H9 (cell line): ENCODE results near the gene AIG1. TPM values are rescaled to one million over a fixed set of nuclear protein-coding genes. Genes with fewer than 3 reads are reported as not detected.

Source experiments
- DNase-seq: peaks from one replicate; pipeline ENCODE4 v3.0.0-alpha.2; 2017
- H2AFZ ChIP-seq: one replicate; pipeline ENCODE4 v1.6.1; 2013; ENCODE audit warnings: mild to moderate bottlenecking, low read length, control low read depth, moderate library complexity
- H2AK5ac ChIP-seq: 2 replicates; pipeline ENCODE4 v1.6.1; 2013; ENCODE audit warnings: low read length, control low read depth, mixed read lengths; ENCODE audit not compliant: insufficient read length
- H2BK120ac ChIP-seq: one replicate; pipeline ENCODE4 v1.6.1; 2013; ENCODE audit warnings: low read depth, mild to moderate bottlenecking, low read length, control low read depth, inconsistent platforms; ENCODE audit not compliant: poor library complexity, severe bottlenecking
- H2BK12ac ChIP-seq: 2 replicates; pipeline ENCODE4 v1.6.1; 2013; ENCODE audit warnings: low read length, control low read depth, mixed read lengths, low read depth; ENCODE audit not compliant: insufficient read length
- H2BK15ac ChIP-seq: 2 replicates; pipeline ENCODE4 v1.6.1; 2013; ENCODE audit warnings: low read depth, low read length, control low read depth
- H2BK20ac ChIP-seq: one replicate; pipeline ENCODE4 v1.6.1; 2013; ENCODE audit warnings: low read depth, mild to moderate bottlenecking, low read length, control low read depth, inconsistent platforms; ENCODE audit not compliant: poor library complexity, severe bottlenecking
- H2BK5ac ChIP-seq: 2 replicates; pipeline ENCODE4 v1.6.1; 2013; ENCODE audit warnings: low read length, control low read depth, mixed read lengths; ENCODE audit not compliant: insufficient read length
- H3K14ac ChIP-seq: 2 replicates; pipeline ENCODE4 v1.6.1; 2013; ENCODE audit warnings: low read length, control low read depth; ENCODE audit not compliant: insufficient read depth
- H3K18ac ChIP-seq: 2 replicates; pipeline ENCODE4 v1.6.1; 2013; ENCODE audit warnings: low read depth, mild to moderate bottlenecking, mixed read lengths, low read length, control low read depth; ENCODE audit not compliant: insufficient read length
- H3K23ac ChIP-seq: 2 replicates; pipeline ENCODE4 v1.6.1; 2013; ENCODE audit warnings: low read length, control low read depth, mixed read lengths, low read depth; ENCODE audit not compliant: insufficient read length
- H3K23me2 ChIP-seq: 2 replicates; pipeline ENCODE4 v1.6.1; 2013; ENCODE audit warnings: low read depth, mild to moderate bottlenecking, mixed read lengths, low read length, control low read depth; ENCODE audit not compliant: insufficient read length, poor library complexity, severe bottlenecking
- H3K27ac ChIP-seq: 2 replicates; pipeline ENCODE4 v1.5.1; 2013; ENCODE audit warnings: low read length, control low read depth, mixed read lengths, low read depth; ENCODE audit not compliant: insufficient read length
- H3K27me3 ChIP-seq: 2 replicates; pipeline ENCODE4 v1.6.1; 2013; ENCODE audit warnings: low read length, control low read depth, inconsistent platforms; ENCODE audit not compliant: insufficient read depth
- H3K4ac ChIP-seq: 2 replicates; pipeline ENCODE4 v1.6.1; 2013; ENCODE audit warnings: low read depth, mild to moderate bottlenecking, control low read depth, inconsistent platforms, low read length, moderate library complexity
- H3K4me1 ChIP-seq: 2 replicates; pipeline ENCODE4 v1.6.1; 2013; ENCODE audit warnings: low read length, control low read depth, inconsistent platforms; ENCODE audit not compliant: insufficient read depth
- H3K4me2 ChIP-seq: 2 replicates; pipeline ENCODE4 v1.6.1; 2013; ENCODE audit warnings: low read length, control low read depth, mixed read lengths; ENCODE audit not compliant: insufficient read length, insufficient read depth
- H3K56ac ChIP-seq: 2 replicates; pipeline ENCODE4 v1.6.1; 2013; ENCODE audit warnings: low read depth, mild to moderate bottlenecking, mixed read lengths, low read length, control low read depth; ENCODE audit not compliant: insufficient read length
- H3K79me1 ChIP-seq: 2 replicates; pipeline ENCODE4 v1.6.1; 2013; ENCODE audit warnings: low read depth, mild to moderate bottlenecking, moderate library complexity, low read length, control low read depth, inconsistent platforms; ENCODE audit not compliant: insufficient read depth, poor library complexity, severe bottlenecking
- H3K79me2 ChIP-seq: 2 replicates; pipeline ENCODE4 v1.6.1; 2013; ENCODE audit warnings: low read length, control low read depth, inconsistent platforms; ENCODE audit not compliant: insufficient read depth
- H3K9ac ChIP-seq: 2 replicates; pipeline ENCODE4 v1.6.1; 2013; ENCODE audit warnings: low read length, control low read depth, mixed read lengths; ENCODE audit not compliant: insufficient read length; ENCODE audit errors: extremely low read depth
- H3K9me3 ChIP-seq: one replicate; pipeline ENCODE4 v1.6.1; 2013; ENCODE audit warnings: low read depth, low read length, inconsistent platforms; ENCODE audit not compliant: control insufficient read depth
- H3T11ph ChIP-seq: one replicate; pipeline ENCODE4 v1.6.1; 2013; ENCODE audit warnings: mild to moderate bottlenecking, low read length, control low read depth, inconsistent platforms
- H4K20me1 ChIP-seq: one replicate; pipeline ENCODE4 v1.6.1; 2013; ENCODE audit not compliant: control insufficient read depth, insufficient read length, insufficient read depth
- H4K5ac ChIP-seq: 2 replicates; pipeline ENCODE4 v1.6.1; 2013; ENCODE audit warnings: low read depth, mild to moderate bottlenecking, mixed read lengths, low read length, control low read depth; ENCODE audit not compliant: insufficient read length
- H4K8ac ChIP-seq: replicated peaks from 2 replicates; pipeline ENCODE4 v1.6.1; 2013; ENCODE audit warnings: low read length, control low read depth, mixed read lengths, low read depth; ENCODE audit not compliant: insufficient read length
- H4K91ac ChIP-seq: 2 replicates; pipeline ENCODE4 v1.6.1; 2013; ENCODE audit warnings: low read depth, mild to moderate bottlenecking, moderate library complexity, mixed read lengths, low read length, control low read depth; ENCODE audit not compliant: insufficient read length
- H3K27ac Mint-ChIP-seq, 3 experiments: 2 replicates in 2 of 3; 3 replicates in 1 of 3; pipeline ENCODE4 v1.8.0; 2020 to 2021; ENCODE audit warnings: mixed read lengths in 3 of 3, mild to moderate bottlenecking in 1 of 3, moderate library complexity in 1 of 3
- H3K27me3 Mint-ChIP-seq: 2 replicates; pipeline ENCODE4 v1.8.0; 2021; ENCODE audit warnings: low read depth, mild to moderate bottlenecking, moderate library complexity, mixed read lengths
- H3K36me3 Mint-ChIP-seq, 3 experiments: 2 replicates in 2 of 3; 3 replicates in 1 of 3; pipeline ENCODE4 v1.8.0; 2020 to 2021; ENCODE audit warnings: low read depth in 3 of 3, mixed read lengths in 3 of 3; ENCODE audit not compliant: insufficient read depth in 1 of 3
- H3K4me1 Mint-ChIP-seq, 2 experiments: 2 replicates each; pipeline ENCODE4 v1.8.0; 2020; ENCODE audit warnings: mixed read lengths in 2 of 2
- H3K4me3 Mint-ChIP-seq, 2 experiments: 2 replicates in 1 of 2; 3 replicates in 1 of 2; pipeline ENCODE4 v1.8.0; 2020 to 2021; ENCODE audit warnings: mild to moderate bottlenecking in 2 of 2, mixed read lengths in 2 of 2, moderate library complexity in 1 of 2
- H3K9me3 Mint-ChIP-seq, 2 experiments: 2 replicates in 1 of 2; 3 replicates in 1 of 2; pipeline ENCODE4 v1.8.0; 2020; ENCODE audit warnings: mild to moderate bottlenecking in 2 of 2, mixed read lengths in 2 of 2, moderate library complexity in 1 of 2
- WGBS: extraction: QIAGEN DNeasy Blood & Tissue Kit; methylation state at CpG from one replicate; pipeline ENCODE4 v1.1.7; 2013; ENCODE audit warnings: missing lambda C conversion rate, low lambda C conversion rate, mixed read lengths; ENCODE audit not compliant: insufficient read length; ENCODE audit errors: extremely low coverage; 5-methylcytosine and 5-hydroxymethylcytosine counted together
- total RNA-seq: library from RNA; stranded (reverse); gene quantifications from 2 replicates; pipeline ENCODE4 v1.2.1, GENCODE V29; 2021
- TF ChIP-seq, protein P1 (sequence below): fragments of 200-600 bp; sonication (generic); conservative IDR thresholded peaks from 3 replicates; pipeline ENCODE4 v1.8.0; 2021; ENCODE audit warnings: antibody characterized with exemption, mild to moderate bottlenecking

AIG1 gene
- total RNA-seq, 1 experiment from 2014 or later = 44.6 TPM

DNA sequence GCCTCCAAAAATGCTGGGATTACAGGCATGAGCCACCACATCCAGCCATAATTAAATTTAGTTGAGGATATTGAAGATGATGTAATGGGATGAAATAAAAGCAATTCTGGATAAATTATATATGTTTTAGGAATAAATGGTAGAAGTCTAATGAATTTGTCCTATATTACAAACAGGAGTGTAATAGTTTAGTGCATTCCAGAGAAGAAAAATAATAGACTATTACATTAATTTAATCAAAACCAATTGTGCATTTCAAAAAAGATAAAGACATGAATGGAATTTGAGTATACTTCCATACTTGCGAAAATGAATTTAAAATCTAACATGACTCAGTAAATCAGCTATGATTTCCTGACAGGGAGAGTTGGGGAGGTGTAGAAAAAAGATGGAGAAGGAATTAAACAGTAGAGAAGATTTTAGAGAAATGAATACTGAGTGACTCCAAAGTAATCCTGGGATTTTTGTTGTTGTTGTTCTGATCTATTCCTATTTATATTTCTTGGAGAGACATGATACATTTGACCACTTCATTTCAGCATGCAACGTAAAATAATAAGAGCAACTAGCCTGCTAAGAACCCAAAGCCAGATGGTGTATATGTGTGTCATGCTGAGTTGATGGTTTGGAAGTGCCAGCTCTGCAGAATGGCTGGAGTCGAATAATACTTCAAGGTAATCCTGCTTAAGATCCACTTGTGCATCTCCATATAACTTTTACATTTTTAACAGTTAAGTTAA, 67.4 kb downstream of the AIG1 start:
- H3K27me3 Mint-ChIP-seq = no peaks in the 10 kb centered on the region
- Histone ChIP-seq H3K9ac (no peak overlapping the region), H3K9me3 (peaks cover 4% of the 10 kb centered on the region), H3K23me2 (no peaks in the 10 kb centered on the region), H2BK20ac (no peak overlapping the region), H4K5ac (no peak overlapping the region), H3K18ac (no peak overlapping the region), H2AFZ (no peak overlapping the region), H3K14ac (no peak overlapping the region), H3K4me1 (no peaks in the 10 kb centered on the region), H3K27ac (no peak overlapping the region), H3T11ph (no peak overlapping the region), H4K8ac (no peak overlapping the region), H2BK12ac (no peak overlapping the region), H3K79me1 (no peaks in the 10 kb centered on the region), H2BK15ac (no peak overlapping the region), H2BK5ac (no peak overlapping the region), H4K91ac (no peak overlapping the region), H3K4ac (no peak overlapping the region), H3K4me2 (no peak overlapping the region), H4K20me1 (no peaks in the 10 kb centered on the region), H3K23ac (no peak overlapping the region), H2BK120ac (no peak overlapping the region), H3K27me3 (no peaks in the 10 kb centered on the region), H2AK5ac (no peak overlapping the region), H3K79me2 (no peaks in the 10 kb centered on the region), H3K56ac (no peak overlapping the region)
- TF ChIP-seq, protein P1, sequence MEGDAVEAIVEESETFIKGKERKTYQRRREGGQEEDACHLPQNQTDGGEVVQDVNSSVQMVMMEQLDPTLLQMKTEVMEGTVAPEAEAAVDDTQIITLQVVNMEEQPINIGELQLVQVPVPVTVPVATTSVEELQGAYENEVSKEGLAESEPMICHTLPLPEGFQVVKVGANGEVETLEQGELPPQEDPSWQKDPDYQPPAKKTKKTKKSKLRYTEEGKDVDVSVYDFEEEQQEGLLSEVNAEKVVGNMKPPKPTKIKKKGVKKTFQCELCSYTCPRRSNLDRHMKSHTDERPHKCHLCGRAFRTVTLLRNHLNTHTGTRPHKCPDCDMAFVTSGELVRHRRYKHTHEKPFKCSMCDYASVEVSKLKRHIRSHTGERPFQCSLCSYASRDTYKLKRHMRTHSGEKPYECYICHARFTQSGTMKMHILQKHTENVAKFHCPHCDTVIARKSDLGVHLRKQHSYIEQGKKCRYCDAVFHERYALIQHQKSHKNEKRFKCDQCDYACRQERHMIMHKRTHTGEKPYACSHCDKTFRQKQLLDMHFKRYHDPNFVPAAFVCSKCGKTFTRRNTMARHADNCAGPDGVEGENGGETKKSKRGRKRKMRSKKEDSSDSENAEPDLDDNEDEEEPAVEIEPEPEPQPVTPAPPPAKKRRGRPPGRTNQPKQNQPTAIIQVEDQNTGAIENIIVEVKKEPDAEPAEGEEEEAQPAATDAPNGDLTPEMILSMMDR = no peak
- H3K9me3 Mint-ChIP-seq = peaks cover 10 to 17% of the 10 kb centered on the region in 2 experiments
- H3K36me3 Mint-ChIP-seq = peaks cover 14 to 41% (median 36%) of the 10 kb centered on the region in 3 experiments
- no peaks in the 10 kb centered on the region for H3K4me1 Mint-ChIP-seq
- no peak overlapping the region for H3K4me3 Mint-ChIP-seq
- no peak overlapping the region for H3K27ac Mint-ChIP-seq
- WGBS = no CpG with 5 or more reads among the region's 3 CpGs
- DNase-seq = no peak
